GM15510 (cell line): Measurements from ENCODE around the gene KRTAP9-8.
"Not testable (repeated sequence)": the region's sequence is repeated elsewhere in the genome, so short reads cannot be mapped to it uniquely, and the experiment has no call there.

ENCODE experiments used
- POLR2A ChIP-seq: IDR thresholded peaks from 3 replicates; pipeline ENCODE4 v1.6.1; 2011; ENCODE audit warnings: borderline replicate concordance; ENCODE audit not compliant: insufficient read length; ENCODE audit errors: extremely low read depth

Gene KRTAP9-8

GRCh38 chr17:41237949-41238437, at the start of gene KRTAP9-8:
TSS of gene KRTAP9-8 (plus strand) at chr17:41237999. CDS start at chr17:41238052, 53 bp downstream.
- not testable (repeated sequence) for TF ChIP-seq POLR2A

GRCh38 chr17:41189837-41190318, 47.9 kb upstream of the KRTAP9-8 start, which contains the start of gene KRTAP9-1:
TSS of gene KRTAP9-1 (plus strand) at chr17:41189887. CDS start at chr17:41189887, 0 bp downstream.
- TF ChIP-seq POLR2A = not testable (repeated sequence)

- no peak for TF ChIP-seq POLR2A
Measured at GRCh38 chr17:41190328-41190727, 47.5 kb upstream of the KRTAP9-8 start.

GRCh38 chr17:41196068-41196467, 41.7 kb upstream of the KRTAP9-8 start:
- no peak for TF ChIP-seq POLR2A

GRCh38 chr17:41199421-41200078, 38.2 kb upstream of the KRTAP9-8 start:
- TF ChIP-seq POLR2A = no peak

- no peak for TF ChIP-seq POLR2A
Measured at GRCh38 chr17:41211845-41212466, 25.8 kb upstream of the KRTAP9-8 start.

GRCh38 chr17:41212524-41213169, 25.2 kb upstream of the KRTAP9-8 start:
- no peak for TF ChIP-seq POLR2A

GRCh38 chr17:41215681-41216080, 22.1 kb upstream of the KRTAP9-8 start:
- no peak for TF ChIP-seq POLR2A

- no peak for TF ChIP-seq POLR2A
Measured at GRCh38 chr17:41223821-41224220, 14.0 kb upstream of the KRTAP9-8 start.

GRCh38 chr17:41226051-41226450, 11.7 kb upstream of the KRTAP9-8 start:
- no peak for TF ChIP-seq POLR2A

- not testable (repeated sequence) for TF ChIP-seq POLR2A
Measured at GRCh38 chr17:41226598-41227095, 11.2 kb upstream of the KRTAP9-8 start, which contains the start of gene KRTAP9-2. TSS of gene KRTAP9-2 (plus strand) at chr17:41226648. CDS start at chr17:41226655, 7 bp downstream.

- no peak for TF ChIP-seq POLR2A
Measured at GRCh38 chr17:41230094-41230493, 7.7 kb upstream of the KRTAP9-8 start.

- no peak for TF ChIP-seq POLR2A
Measured at GRCh38 chr17:41231731-41232130, 6.1 kb upstream of the KRTAP9-8 start.

- TF ChIP-seq POLR2A = not testable (repeated sequence)
Measured at GRCh38 chr17:41232399-41233105, 5.2 kb upstream of the KRTAP9-8 start, which contains the start of gene KRTAP9-3. TSS of gene KRTAP9-3 (plus strand) at chr17:41232449. CDS start at chr17:41232502, 53 bp downstream.
